ENCODE measurements around the gene CAPN7.
"Not testable (repeated sequence)": the region's sequence is repeated elsewhere in the genome, so short reads cannot be mapped to it uniquely, and the experiment has no call there.

Gene CAPN7

DNA sequence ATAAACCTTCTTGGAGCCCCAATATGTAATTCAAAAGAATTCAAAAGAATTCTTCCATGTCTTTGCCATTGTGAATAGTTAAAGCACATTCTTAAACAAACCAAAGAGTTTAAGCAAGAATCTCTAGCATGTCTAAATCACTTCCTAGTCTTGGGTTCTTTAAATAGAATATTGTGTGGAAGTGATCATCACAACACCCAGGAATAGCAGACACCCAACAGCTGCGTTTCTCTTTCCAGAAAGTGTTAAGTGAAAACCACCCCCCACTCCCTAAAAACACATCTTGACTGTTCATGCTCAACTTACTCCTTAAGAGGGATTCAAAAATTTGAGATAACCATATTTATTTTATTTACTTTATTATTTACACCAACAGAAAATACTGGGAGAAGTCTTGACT is 24.1 kb upstream of the CAPN7 start:
- DNase-seq (ENCODE audit: low read depth), result no peak
- TF ChIP-seq, protein P1, sequence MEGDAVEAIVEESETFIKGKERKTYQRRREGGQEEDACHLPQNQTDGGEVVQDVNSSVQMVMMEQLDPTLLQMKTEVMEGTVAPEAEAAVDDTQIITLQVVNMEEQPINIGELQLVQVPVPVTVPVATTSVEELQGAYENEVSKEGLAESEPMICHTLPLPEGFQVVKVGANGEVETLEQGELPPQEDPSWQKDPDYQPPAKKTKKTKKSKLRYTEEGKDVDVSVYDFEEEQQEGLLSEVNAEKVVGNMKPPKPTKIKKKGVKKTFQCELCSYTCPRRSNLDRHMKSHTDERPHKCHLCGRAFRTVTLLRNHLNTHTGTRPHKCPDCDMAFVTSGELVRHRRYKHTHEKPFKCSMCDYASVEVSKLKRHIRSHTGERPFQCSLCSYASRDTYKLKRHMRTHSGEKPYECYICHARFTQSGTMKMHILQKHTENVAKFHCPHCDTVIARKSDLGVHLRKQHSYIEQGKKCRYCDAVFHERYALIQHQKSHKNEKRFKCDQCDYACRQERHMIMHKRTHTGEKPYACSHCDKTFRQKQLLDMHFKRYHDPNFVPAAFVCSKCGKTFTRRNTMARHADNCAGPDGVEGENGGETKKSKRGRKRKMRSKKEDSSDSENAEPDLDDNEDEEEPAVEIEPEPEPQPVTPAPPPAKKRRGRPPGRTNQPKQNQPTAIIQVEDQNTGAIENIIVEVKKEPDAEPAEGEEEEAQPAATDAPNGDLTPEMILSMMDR (conservative IDR thresholded peaks at IDR 0.05; ENCODE audit: low read length), result no peak
- H3K4me3 ChIP-seq (ENCODE audit: low read length), result no peak overlapping the region

DNA sequence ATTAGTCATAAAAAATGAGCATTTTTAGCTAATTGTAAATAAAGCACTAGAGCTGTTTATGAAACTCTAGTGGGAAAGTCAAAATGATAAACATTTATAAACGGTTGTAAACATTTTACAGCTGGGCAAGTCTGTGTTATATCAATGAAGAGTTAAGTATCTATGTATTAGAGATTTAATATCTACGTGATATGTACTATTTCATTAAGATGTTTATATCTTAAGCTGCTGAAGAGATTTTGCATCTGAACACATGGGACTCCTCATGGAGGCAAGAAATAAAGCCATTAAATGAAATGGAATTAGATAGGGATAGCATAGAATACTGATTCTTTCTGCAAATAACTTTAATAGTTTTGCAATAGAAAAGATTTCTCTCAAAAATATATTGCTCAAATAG is 23.0 kb upstream of the CAPN7 start:
- TF ChIP-seq, protein P1 (conservative IDR thresholded peaks at IDR 0.05; ENCODE audit: low read length), result no peak
- H3K4me3 ChIP-seq (ENCODE audit: low read length), result no peak overlapping the region
- DNase-seq (ENCODE audit: low read depth), result no peak

DNA sequence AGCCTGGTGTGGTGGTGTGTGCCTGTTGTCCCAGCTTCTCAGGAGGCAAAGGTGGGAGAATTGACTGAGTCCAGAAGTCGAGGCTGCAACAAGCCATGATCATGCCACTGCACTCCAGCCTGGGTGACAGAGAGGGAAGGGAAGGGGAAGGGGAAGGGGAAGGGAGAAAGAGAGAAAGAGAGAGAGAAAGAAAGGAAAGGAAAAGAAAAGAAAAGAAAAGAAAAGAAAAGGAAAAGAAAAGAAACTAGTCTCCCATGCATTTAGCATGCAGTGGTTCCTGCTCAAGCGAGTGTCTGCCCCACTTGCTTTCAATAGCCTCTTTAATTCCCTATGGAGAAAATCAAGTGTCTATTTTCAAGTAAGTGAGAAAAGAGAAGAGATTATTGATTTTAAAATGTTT is 20.6 kb upstream of the CAPN7 start:
- TF ChIP-seq, protein P1 (conservative IDR thresholded peaks at IDR 0.05; ENCODE audit: low read length), result no peak
- no peak overlapping the region for H3K4me3 ChIP-seq (ENCODE audit: low read length)
- DNase-seq (ENCODE audit: low read depth), result no peak

DNA sequence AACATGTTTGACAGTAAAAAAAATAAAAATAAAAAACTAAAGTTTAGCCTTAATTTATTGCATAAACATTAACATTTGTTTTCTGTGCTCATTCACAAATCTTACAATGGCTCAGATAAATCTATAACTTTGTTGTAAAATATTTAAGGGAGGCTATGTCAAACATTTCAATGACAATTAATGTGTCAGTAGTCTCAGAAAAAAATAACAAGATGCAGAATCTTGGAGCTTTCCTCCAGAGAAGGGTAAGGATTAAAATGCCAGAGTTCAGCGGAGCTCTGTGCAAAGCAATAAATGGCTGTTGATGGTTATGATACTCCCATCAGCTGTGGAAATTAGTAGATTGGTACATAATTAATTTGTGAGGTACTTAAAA is 20.0 kb upstream of the CAPN7 start:
- H3K4me3 ChIP-seq (ENCODE audit: low read length), result no peak overlapping the region
- no peak for DNase-seq (ENCODE audit: low read depth)
- TF ChIP-seq, protein P1 (conservative IDR thresholded peaks at IDR 0.05; ENCODE audit: low read length), result no peak

DNA sequence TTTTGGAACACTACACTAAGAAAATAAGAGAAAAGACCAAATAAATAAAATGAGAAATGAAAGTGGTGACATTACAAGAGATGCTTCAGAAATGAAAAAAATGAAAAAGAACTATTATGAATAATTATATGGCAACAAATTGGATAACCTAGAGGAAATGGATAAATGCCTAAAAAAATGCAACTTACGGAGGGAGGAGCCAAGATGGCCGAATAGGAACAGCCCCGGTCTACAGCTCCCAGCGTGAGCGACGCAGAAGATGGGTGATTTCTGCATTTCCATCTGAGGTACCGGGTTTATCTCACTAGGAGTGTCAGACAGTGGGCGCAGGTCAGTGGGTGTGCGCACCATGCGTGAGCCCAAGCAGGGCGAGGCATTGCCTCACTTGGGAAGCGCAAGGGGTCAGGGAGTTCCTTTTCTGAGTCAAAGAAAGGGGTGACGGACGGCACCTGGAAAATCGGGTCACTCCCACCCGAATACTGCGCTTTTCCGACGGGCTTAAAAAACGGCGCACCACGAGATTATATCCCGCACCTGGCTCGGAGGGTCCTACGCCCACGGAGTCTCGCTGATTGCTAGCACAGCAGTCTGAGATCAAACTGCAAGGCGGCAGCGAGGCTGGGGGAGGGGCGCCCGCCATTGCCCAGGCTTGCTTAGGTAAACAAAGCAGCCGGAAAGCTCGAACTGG is 19.4 kb upstream of the CAPN7 start:
- not testable (repeated sequence) for H3K4me3 ChIP-seq (ENCODE audit: low read length); DNase-seq (ENCODE audit: low read depth)

DNA sequence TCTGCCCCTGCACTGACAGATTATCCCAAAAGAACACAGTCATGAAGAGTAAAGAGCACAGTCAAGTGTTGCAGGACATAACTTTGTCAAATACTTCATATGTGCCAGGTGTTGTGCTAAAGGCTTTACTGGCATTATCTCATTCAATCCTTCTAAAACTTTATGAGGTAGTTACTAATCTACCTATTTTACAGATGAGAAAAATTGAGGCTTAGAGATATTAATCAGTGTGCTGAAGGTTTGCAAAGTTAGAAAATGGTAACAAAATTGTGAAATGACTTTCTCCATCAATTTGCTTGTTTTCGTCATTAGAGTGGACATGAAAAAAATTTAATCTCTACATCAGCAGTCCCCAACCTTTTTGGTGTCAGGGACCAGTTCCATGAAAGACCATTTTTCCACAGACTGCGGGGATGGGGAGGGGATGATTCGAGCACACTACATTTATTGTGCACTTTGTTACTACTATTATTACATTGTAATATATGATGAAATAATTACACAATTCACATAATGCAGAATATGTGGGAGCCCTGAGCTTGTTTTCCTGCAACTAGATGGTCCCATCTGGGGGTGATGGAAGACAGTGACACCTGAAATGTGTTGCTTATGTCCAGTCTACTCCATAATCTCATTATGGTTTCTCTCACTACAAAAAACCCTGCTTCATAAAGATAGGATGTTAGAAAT is 8.6 kb upstream of the CAPN7 start:
- H3K4me3 ChIP-seq (ENCODE audit: low read length), result no peak overlapping the region
- TF ChIP-seq, protein P1 (conservative IDR thresholded peaks at IDR 0.05; ENCODE audit: low read length), result no peak
- no peak for DNase-seq (ENCODE audit: low read depth)

DNA sequence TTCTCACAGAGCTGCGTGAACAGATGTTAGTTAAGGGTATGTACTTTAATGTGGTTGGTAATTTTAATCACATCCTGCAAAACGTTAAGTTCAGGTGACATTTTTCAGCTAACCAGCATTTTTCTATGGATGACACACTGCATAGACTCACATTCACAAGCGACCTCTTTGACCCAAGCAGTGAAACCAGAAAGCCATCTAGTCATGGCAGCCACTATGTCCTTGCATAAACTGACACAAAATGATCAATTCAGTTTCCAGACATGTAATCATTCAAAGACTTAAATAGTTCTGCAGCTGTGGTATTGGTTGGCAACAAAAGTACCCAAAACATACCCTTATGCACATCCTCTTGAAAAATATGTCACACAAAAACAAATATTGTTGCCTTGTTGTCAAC is 7.4 kb upstream of the CAPN7 start:
- DNase-seq (ENCODE audit: low read depth), result no peak
- no peak overlapping the region for H3K4me3 ChIP-seq (ENCODE audit: low read length)
- TF ChIP-seq, protein P1 (conservative IDR thresholded peaks at IDR 0.05; ENCODE audit: low read length), result no peak

Data from AG10803 (cell line).